Smooth muscle cell (in vitro differentiated cells): Measurements from ENCODE around the gene IRF2BP2. TPM values are rescaled to one million over a fixed set of nuclear protein-coding genes. Genes with fewer than 3 reads are reported as not detected.

Experiments
- DNase-seq: peaks from one replicate; lab custom pipeline; 2025; ENCODE audit not compliant: unreplicated experiment; lab: John Stamatoyannopoulos, UW
- H2AFZ ChIP-seq: fragments of 200-600 bp; sonication (generic); 2 replicates; pipeline ENCODE4 v1.6.0; 2016; ENCODE audit warnings: antibody characterized with exemption, low read depth, mild to moderate bottlenecking
- H3F3A ChIP-seq: fragments of 200-600 bp; sonication (generic); 2 replicates; pipeline ENCODE4 v1.6.0; 2017; ENCODE audit warnings: antibody characterized with exemption, low read depth
- H3K27ac ChIP-seq: fragments of 200-600 bp; sonication (generic); 2 replicates; pipeline ENCODE4 v1.5.1; 2016; ENCODE audit warnings: low read depth, mild to moderate bottlenecking
- H3K27me3 ChIP-seq: fragments of 200-600 bp; sonication (generic); 2 replicates; pipeline ENCODE4 v1.6.1; 2016; ENCODE audit warnings: low read depth, mild to moderate bottlenecking
- H3K36me3 ChIP-seq: fragments of 200-600 bp; sonication (generic); 2 replicates; pipeline ENCODE4 v1.5.1; 2016; ENCODE audit warnings: low read depth
- H3K4me1 ChIP-seq: fragments of 200-600 bp; sonication (generic); 2 replicates; pipeline ENCODE4 v1.5.1; 2016; ENCODE audit warnings: low read depth
- H3K4me2 ChIP-seq: fragments of 200-600 bp; sonication (generic); 2 replicates; pipeline ENCODE4 v1.6.0; 2016; ENCODE audit warnings: mild to moderate bottlenecking
- H3K4me3 ChIP-seq: fragments of 200-600 bp; sonication (generic); 2 replicates; pipeline ENCODE4 v1.5.1; 2016; ENCODE audit warnings: mild to moderate bottlenecking
- H3K79me2 ChIP-seq: fragments of 200-600 bp; sonication (generic); 2 replicates; pipeline ENCODE4 v1.6.0; 2016; ENCODE audit warnings: low read depth, mild to moderate bottlenecking
- H3K9ac ChIP-seq: fragments of 200-600 bp; sonication (generic); 2 replicates; pipeline ENCODE4 v1.6.0; 2016; ENCODE audit warnings: low read depth
- H3K9me3 ChIP-seq: fragments of 200-600 bp; sonication (generic); replicated peaks from 2 replicates; pipeline ENCODE4 v1.5.1; 2016; ENCODE audit warnings: low read depth
- H4K20me1 ChIP-seq: fragments of 200-600 bp; sonication (generic); 2 replicates; pipeline ENCODE4 v1.6.0; 2016; ENCODE audit warnings: low read depth
- WGBS: methylation state at CpG from one replicate; pipeline ENCODE4 v1.1.7; 2016; ENCODE audit warnings: low lambda C conversion rate; 5-methylcytosine and 5-hydroxymethylcytosine counted together
- polyA plus RNA-seq: library from polyadenylated mRNA; unstranded; fragments of >200 nt; fragmentation: Nextera tagmentation; extraction: Ambion mirVana; gene quantifications from 2 replicates; pipeline ENCODE4 v1.2.1, GENCODE V29; 2016
- total RNA-seq: library from RNA; depleted of rRNA; stranded (reverse); fragments of >200 nt; gene quantifications from 2 replicates; pipeline ENCODE4 v1.2.3, GENCODE V29; 2014
- TF ChIP-seq, protein P1 (sequence below): fragments of 200-600 bp; sonication (generic); IDR thresholded peaks from 2 replicates; pipeline ENCODE4 v1.5.1; 2017; ENCODE audit warnings: borderline replicate concordance, mild to moderate bottlenecking, antibody characterized with exemption; ENCODE audit not compliant: insufficient read depth, poor library complexity, severe bottlenecking

Gene IRF2BP2
- total and polyA plus RNA-seq, 2 experiments from 2014 or later = 40.3 to 89.5 TPM

DNA sequence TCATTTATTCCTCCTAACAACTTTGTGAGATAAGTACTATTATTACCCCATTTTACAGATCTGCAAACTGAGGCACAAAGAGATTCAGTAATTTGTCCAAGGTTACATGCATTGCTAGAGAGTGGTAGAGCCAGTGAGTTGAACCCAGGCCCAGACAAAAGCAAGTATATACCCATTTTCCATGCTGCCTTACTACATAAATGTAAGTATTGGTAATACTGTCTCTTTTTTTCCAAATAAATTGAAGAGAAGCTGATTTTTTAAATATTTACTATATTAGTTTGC, 33.8 kb upstream of the IRF2BP2 start:
- Histone ChIP-seq H3K4me1 (no peaks in the 10 kb centered on the region), H3K36me3 (no peaks in the 10 kb centered on the region), H2AFZ (no peak overlapping the region), H3K9ac (no peak overlapping the region), H3K27ac (no peak overlapping the region), H3K9me3 (no peaks in the 10 kb centered on the region), H3K4me3 (no peak overlapping the region), H3F3A (no peaks in the 10 kb centered on the region), H3K4me2 (no peak overlapping the region), H3K27me3 (no peaks in the 10 kb centered on the region), H4K20me1 (no peaks in the 10 kb centered on the region), H3K79me2 (no peaks in the 10 kb centered on the region)
- DNase-seq = no peak
- TF ChIP-seq, protein P1, sequence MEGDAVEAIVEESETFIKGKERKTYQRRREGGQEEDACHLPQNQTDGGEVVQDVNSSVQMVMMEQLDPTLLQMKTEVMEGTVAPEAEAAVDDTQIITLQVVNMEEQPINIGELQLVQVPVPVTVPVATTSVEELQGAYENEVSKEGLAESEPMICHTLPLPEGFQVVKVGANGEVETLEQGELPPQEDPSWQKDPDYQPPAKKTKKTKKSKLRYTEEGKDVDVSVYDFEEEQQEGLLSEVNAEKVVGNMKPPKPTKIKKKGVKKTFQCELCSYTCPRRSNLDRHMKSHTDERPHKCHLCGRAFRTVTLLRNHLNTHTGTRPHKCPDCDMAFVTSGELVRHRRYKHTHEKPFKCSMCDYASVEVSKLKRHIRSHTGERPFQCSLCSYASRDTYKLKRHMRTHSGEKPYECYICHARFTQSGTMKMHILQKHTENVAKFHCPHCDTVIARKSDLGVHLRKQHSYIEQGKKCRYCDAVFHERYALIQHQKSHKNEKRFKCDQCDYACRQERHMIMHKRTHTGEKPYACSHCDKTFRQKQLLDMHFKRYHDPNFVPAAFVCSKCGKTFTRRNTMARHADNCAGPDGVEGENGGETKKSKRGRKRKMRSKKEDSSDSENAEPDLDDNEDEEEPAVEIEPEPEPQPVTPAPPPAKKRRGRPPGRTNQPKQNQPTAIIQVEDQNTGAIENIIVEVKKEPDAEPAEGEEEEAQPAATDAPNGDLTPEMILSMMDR = no peak

DNA sequence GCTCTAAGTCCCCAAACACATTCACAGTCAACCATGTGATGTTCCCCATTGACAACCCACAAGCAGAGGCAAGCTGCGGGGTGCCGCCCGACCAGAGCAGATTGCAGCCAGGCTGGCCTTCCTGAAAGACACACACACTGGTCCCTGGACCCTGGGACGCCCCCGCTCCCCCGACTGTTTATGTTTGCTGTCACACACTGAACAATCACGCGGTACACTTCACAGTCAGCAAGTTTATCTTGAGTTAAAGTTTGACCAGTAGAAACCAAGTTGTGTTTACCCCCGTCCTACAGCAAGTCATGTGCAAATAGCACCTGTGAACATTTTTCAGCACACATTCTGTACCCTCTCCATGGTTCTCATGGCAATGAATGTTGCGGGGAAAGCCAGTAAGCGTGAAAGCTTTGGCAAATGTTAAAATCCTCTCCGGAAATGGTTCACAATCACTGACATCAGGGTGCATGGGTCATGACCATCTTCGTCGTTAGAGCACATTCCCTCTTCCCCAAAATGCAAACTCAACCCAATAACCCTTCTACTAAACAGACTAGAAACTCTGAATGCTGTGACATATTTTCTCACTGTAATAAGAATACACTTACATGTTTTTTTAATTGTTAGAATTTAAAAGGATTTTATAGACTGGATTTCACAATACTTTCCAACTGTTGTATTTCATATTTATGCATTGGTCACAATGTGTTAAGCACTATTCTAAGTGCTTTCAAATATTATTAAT, 33.3 kb upstream of the IRF2BP2 start:
- no peaks in the 10 kb centered on the region for H3F3A ChIP-seq
- H3K36me3 ChIP-seq = no peaks in the 10 kb centered on the region
- no peak for DNase-seq
- no peaks in the 10 kb centered on the region for H3K27me3 ChIP-seq
- no peaks in the 10 kb centered on the region for H3K9me3 ChIP-seq
- no peaks in the 10 kb centered on the region for H4K20me1 ChIP-seq
- H3K4me2 ChIP-seq = no peak overlapping the region
- H3K4me1 ChIP-seq = no peaks in the 10 kb centered on the region
- no peak overlapping the region for H3K4me3 ChIP-seq
- 91% methylated on average over 14 of the region's 14 CpGs for WGBS
- H3K27ac ChIP-seq = no peak overlapping the region
- TF ChIP-seq, protein P1 = no peak
- H2AFZ ChIP-seq = no peak overlapping the region
- no peaks in the 10 kb centered on the region for H3K79me2 ChIP-seq
- no peak overlapping the region for H3K9ac ChIP-seq

DNA sequence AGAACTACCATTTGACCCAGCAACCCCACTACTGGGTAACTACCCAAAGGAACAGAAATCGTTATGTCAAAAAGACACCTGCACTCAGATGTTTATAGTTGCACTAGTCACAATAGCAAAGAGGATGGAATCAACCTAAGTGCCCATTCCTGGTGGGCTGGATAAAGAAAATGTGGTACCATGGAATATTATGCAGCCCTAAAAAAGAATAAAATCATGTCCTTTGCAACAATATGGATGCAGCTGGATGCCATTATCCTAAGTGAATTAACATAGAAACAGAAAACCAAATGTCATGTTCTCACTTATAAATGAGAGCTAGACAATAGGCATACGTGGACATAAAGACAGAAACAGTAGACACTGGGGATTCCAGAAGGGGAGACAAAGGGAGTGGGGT, 32.5 kb upstream of the IRF2BP2 start:
- H3K4me1 ChIP-seq = no peaks in the 10 kb centered on the region
- H3K4me2 ChIP-seq = no peak overlapping the region
- TF ChIP-seq, protein P1 = no peak
- no peaks in the 10 kb centered on the region for H3K36me3 ChIP-seq
- H4K20me1 ChIP-seq = no peaks in the 10 kb centered on the region
- WGBS = 92% methylated on average over 2 of the region's 2 CpGs
- no peak overlapping the region for H3K27ac ChIP-seq
- no peaks in the 10 kb centered on the region for H3K79me2 ChIP-seq
- H3F3A ChIP-seq = no peaks in the 10 kb centered on the region
- no peaks in the 10 kb centered on the region for H3K9me3 ChIP-seq
- H3K27me3 ChIP-seq = no peaks in the 10 kb centered on the region
- DNase-seq = no peak
- H2AFZ ChIP-seq = no peak overlapping the region
- H3K9ac ChIP-seq = no peak overlapping the region
- H3K4me3 ChIP-seq = no peak overlapping the region

DNA sequence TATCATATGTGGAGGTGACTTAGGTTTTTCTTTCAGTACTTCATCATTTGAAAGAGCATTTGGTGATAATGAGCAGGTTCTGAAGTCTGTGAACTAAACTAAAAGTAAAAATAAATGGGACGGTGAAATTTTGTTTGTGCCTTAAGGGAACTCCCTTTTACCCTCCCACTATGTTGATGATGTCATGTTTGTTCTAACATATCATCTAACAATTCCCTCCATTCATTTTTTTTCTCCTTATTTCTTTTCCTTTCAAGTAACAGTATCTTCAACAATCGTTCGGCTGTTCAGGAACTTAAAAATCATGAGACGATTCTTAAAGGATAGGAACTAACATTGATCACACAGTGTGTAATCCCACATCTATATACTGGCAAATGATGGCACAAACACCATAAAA, 30.0 kb upstream of the IRF2BP2 start:
- Histone ChIP-seq H3K4me1 (no peaks in the 10 kb centered on the region), H3K4me3 (no peak overlapping the region), H3F3A (no peaks in the 10 kb centered on the region), H3K4me2 (no peak overlapping the region), H3K36me3 (no peaks in the 10 kb centered on the region), H3K79me2 (no peaks in the 10 kb centered on the region), H3K9me3 (no peaks in the 10 kb centered on the region), H4K20me1 (no peaks in the 10 kb centered on the region), H2AFZ (no peak overlapping the region), H3K27ac (no peak overlapping the region), H3K9ac (no peak overlapping the region), H3K27me3 (no peaks in the 10 kb centered on the region)
- DNase-seq = no peak
- TF ChIP-seq, protein P1 = no peak
- WGBS = 96% methylated on average over 4 of the region's 4 CpGs
